ENCODE data around the gene CMTM4.

Gene CMTM4

DNA sequence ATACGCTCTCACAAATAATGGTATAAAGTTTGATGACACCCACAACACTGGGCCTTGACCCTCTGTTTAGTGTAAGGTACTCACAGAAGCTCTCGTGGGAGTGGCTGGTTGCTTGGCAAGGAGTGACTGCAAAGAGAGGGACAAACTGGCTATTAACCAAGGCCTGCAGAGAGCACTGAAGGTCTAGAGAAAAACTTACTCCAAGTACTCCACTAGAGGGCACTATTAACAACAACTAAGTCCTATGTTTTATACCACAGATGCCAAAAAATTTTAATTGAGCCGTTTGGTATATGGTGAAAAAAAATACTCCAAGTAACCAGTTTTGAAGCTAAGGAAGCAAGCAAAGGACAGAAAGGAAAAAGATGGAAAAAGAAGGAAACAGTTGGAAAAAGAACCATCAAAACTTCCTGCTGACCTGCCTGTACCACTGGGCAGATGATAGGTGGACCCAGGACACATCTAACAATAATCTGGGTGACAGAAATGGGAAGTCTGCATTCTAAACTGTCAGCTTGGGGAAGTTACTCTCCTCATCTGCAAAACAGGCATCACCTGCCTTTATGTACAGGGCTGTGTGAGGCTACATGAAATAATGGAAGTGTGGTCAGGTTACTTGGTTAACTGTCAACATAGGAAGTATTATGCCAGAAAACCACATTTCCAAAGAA, 31.7 kb upstream of the CMTM4 start:
- Histone ChIP-seq H3K4me3 (ENCODE audit: low read length in 2 of 2) (no peak overlapping the region), H3K27ac (ENCODE audit: low read depth in 2 of 2, low read length in 2 of 2) (no peak overlapping the region), H3K27me3 (ENCODE audit: control insufficient read depth in 2 of 2, insufficient read depth in 2 of 2, low read length in 2 of 2) (no peaks in the 10 kb centered on the region), H3K4me1 (ENCODE audit: control insufficient read depth in 2 of 2, insufficient read depth in 2 of 2, low read length in 2 of 2) (no peaks in the 10 kb centered on the region), H3K9me3 (ENCODE audit: control insufficient read depth in 2 of 2, low read length in 2 of 2) (no peaks in the 10 kb centered on the region), H3K9ac (ENCODE audit: low read depth in 1 of 2, low read length in 2 of 2) (no peak overlapping the region), H3K36me3 (ENCODE audit: control insufficient read depth in 2 of 2, insufficient read depth in 2 of 2, low read length in 2 of 2) (peaks cover 71 to 89% of the 10 kb centered on the region in 2 donors)

DNA sequence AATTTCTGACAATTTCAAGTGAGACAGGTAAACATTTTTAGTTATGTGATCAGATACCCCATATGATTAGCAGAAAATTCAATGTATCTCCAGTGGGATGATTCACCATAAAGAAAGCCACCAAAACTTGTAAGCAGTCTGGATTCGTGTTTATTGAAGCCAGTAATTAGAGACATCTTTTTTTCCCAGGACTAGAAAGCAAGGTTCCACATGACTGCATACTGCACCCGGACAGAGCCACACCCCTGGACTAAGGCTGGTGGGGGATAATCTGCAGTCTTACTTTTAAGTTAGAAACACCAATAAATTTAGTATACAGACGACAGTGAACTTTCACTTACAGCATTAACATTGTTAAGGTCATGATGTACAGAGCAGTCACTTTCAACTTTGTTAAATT, 24.2 kb upstream of the CMTM4 start:
- no peaks in the 10 kb centered on the region for H3K27me3 ChIP-seq (ENCODE audit: control insufficient read depth in 2 of 2, insufficient read depth in 2 of 2, low read length in 2 of 2)
- H3K36me3 ChIP-seq (ENCODE audit: control insufficient read depth in 2 of 2, insufficient read depth in 2 of 2, low read length in 2 of 2): peaks cover 31 to 36% of the 10 kb centered on the region in 2 donors
- peaks cover 0 to 4% of the 10 kb centered on the region in 2 donors for H3K4me1 ChIP-seq (ENCODE audit: control insufficient read depth in 2 of 2, insufficient read depth in 2 of 2, low read length in 2 of 2)
- no peaks in the 10 kb centered on the region for H3K9me3 ChIP-seq (ENCODE audit: control insufficient read depth in 2 of 2, low read length in 2 of 2)
- H3K9ac ChIP-seq (ENCODE audit: low read depth in 1 of 2, low read length in 2 of 2): no peak overlapping the region
- no peak overlapping the region for H3K27ac ChIP-seq (ENCODE audit: low read depth in 2 of 2, low read length in 2 of 2)
- H3K4me3 ChIP-seq (ENCODE audit: low read length in 2 of 2): no peak overlapping the region

DNA sequence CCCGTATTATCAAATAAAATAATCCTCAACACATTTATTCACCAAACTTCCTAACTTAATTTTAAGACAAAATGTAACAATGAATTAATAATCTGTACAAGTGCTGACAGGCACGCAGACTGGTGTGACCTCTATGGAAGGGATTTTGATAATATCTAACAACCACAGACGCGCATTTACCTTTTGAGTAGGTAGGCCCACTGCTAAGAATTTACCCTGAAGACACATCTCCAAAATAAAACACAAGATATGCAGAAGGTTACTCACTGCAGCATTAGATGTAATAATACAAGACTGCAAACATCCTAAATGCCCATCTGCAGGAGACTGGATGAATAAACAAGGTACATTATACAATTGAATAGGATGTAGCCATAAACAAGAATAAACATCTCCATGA, 22.7 kb upstream of the CMTM4 start:
- H3K9me3 ChIP-seq (ENCODE audit: control insufficient read depth in 2 of 2, low read length in 2 of 2): no peaks in the 10 kb centered on the region
- H3K9ac ChIP-seq (ENCODE audit: low read depth in 1 of 2, low read length in 2 of 2): no peak overlapping the region
- H3K4me1 ChIP-seq (ENCODE audit: control insufficient read depth in 2 of 2, insufficient read depth in 2 of 2, low read length in 2 of 2): peaks cover 3 to 16% of the 10 kb centered on the region in 2 donors
- H3K36me3 ChIP-seq (ENCODE audit: control insufficient read depth in 2 of 2, insufficient read depth in 2 of 2, low read length in 2 of 2): peaks cover 21% of the 10 kb centered on the region in 2 donors
- no peaks in the 10 kb centered on the region for H3K27me3 ChIP-seq (ENCODE audit: control insufficient read depth in 2 of 2, insufficient read depth in 2 of 2, low read length in 2 of 2)
- no peak overlapping the region for H3K4me3 ChIP-seq (ENCODE audit: low read length in 2 of 2)
- H3K27ac ChIP-seq (ENCODE audit: low read depth in 2 of 2, low read length in 2 of 2): no peak overlapping the region

DNA sequence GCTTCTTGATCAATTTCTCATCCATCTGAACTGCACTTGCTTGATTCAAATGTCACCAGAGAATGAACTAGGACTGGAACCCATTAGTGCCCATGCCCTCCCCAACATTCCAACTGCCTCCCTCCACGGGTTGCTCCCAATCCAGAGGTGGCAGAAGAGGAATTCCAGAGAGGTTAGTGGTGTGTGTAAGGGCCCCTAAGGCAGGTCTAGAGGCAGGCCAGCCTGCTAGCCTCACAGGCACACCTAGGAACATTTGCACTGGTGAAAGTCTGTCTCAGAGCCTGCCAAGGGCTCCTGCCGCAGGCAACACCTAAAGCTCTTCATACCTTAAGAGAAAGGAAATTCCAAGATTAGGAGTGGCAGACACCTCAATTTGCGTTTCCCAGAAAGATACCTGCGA, 21.2 kb upstream of the CMTM4 start:
- peaks cover 6 to 16% of the 10 kb centered on the region in 2 donors for H3K4me1 ChIP-seq (ENCODE audit: control insufficient read depth in 2 of 2, insufficient read depth in 2 of 2, low read length in 2 of 2)

DNA sequence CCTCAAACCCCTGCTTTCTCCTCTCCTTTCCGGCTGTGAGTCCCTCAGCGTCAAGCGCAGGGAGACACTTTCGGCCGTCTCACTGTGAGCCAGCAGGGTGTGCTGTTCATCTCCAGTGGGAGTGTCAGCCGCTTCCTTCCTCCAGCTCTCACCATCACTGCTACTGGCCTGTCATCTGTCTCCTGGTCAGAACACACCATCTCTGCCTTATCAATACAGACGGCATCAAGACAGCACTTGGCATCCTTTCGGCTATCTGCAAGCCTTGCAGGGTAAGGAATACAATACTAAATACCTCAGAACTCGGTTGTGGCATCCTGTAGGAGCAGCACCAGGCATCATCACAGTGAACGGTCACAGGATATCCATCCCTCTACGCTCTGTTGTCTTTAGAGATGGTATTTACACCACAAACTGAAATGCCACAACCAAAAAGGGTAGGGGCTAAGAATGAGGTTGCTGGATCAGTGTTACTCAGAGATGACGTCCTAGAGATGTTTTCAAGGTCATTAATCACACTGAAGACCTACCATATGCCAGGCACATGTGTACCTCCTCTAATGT, 20.7 kb upstream of the CMTM4 start:
- Histone ChIP-seq H3K27me3 (ENCODE audit: control insufficient read depth in 2 of 2, insufficient read depth in 2 of 2, low read length in 2 of 2) (no peaks in the 10 kb centered on the region), H3K9me3 (ENCODE audit: control insufficient read depth in 2 of 2, low read length in 2 of 2) (no peaks in the 10 kb centered on the region), H3K4me3 (ENCODE audit: low read length in 2 of 2) (no peak overlapping the region), H3K9ac (ENCODE audit: low read depth in 1 of 2, low read length in 2 of 2) (no peak overlapping the region), H3K36me3 (ENCODE audit: control insufficient read depth in 2 of 2, insufficient read depth in 2 of 2, low read length in 2 of 2) (peaks cover 3% of the 10 kb centered on the region in 2 donors), H3K27ac (ENCODE audit: low read depth in 2 of 2, low read length in 2 of 2) (no peak overlapping the region), H3K4me1 (ENCODE audit: control insufficient read depth in 2 of 2, insufficient read depth in 2 of 2, low read length in 2 of 2) (peaks cover 6 to 16% of the 10 kb centered on the region in 2 donors)

More for the DNA sequence above, 21.2 kb upstream of the CMTM4 start:
- Histone ChIP-seq H3K9me3 (ENCODE audit: control insufficient read depth in 2 of 2, low read length in 2 of 2) (no peaks in the 10 kb centered on the region), H3K4me3 (ENCODE audit: low read length in 2 of 2) (no peak overlapping the region), H3K27me3 (ENCODE audit: control insufficient read depth in 2 of 2, insufficient read depth in 2 of 2, low read length in 2 of 2) (no peaks in the 10 kb centered on the region), H3K27ac (ENCODE audit: low read depth in 2 of 2, low read length in 2 of 2) (no peak overlapping the region), H3K9ac (ENCODE audit: low read depth in 1 of 2, low read length in 2 of 2) (no peak overlapping the region), H3K36me3 (ENCODE audit: control insufficient read depth in 2 of 2, insufficient read depth in 2 of 2, low read length in 2 of 2) (peaks cover 6 to 7% of the 10 kb centered on the region in 2 donors)

DNA sequence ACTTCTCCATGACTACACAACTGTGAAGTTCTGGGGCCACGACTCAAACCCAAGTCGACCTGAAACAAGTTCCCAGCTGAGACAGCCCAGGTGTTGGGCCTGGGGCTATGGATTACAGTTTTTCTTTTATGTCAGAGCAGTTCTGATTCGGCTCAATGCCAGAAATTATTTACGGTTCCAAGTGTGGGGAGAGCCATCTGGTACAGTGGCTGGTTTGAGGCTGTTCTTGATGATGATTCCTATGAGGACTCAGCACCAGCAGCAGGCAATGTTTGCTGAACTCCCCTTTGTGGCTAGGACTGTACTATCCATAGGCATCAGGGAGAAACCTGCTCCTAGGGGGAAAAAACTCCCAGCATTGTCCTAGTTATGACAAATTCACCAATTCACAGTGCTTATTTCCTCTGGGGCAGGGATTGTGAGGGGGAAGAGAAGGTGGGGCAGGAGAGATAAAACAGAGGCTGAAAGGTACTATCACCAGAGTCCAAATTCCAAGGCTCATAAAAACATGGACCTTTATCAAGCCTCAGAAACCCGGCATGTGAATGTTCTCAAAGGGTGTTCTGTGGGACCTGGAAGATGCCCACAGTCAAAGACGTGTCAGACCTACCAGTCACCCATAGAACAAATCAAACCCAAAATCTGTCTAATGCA, 18.2 kb upstream of the CMTM4 start:
- Histone ChIP-seq H3K27me3 (ENCODE audit: control insufficient read depth in 2 of 2, insufficient read depth in 2 of 2, low read length in 2 of 2) (no peaks in the 10 kb centered on the region), H3K9ac (ENCODE audit: low read depth in 1 of 2, low read length in 2 of 2) (peak overlapping the region in 1 of 2 donors; percentile 26), H3K9me3 (ENCODE audit: control insufficient read depth in 2 of 2, low read length in 2 of 2) (no peaks in the 10 kb centered on the region), H3K27ac (ENCODE audit: low read depth in 2 of 2, low read length in 2 of 2) (peak overlapping the region; percentile 49 to 75), H3K4me3 (ENCODE audit: low read length in 2 of 2) (peak overlapping the region in 1 of 2 donors; percentile 0), H3K4me1 (ENCODE audit: control insufficient read depth in 2 of 2, insufficient read depth in 2 of 2, low read length in 2 of 2) (peaks cover 6 to 16% of the 10 kb centered on the region in 2 donors), H3K36me3 (ENCODE audit: control insufficient read depth in 2 of 2, insufficient read depth in 2 of 2, low read length in 2 of 2) (peaks cover 0 to 3% of the 10 kb centered on the region in 2 donors)

DNA sequence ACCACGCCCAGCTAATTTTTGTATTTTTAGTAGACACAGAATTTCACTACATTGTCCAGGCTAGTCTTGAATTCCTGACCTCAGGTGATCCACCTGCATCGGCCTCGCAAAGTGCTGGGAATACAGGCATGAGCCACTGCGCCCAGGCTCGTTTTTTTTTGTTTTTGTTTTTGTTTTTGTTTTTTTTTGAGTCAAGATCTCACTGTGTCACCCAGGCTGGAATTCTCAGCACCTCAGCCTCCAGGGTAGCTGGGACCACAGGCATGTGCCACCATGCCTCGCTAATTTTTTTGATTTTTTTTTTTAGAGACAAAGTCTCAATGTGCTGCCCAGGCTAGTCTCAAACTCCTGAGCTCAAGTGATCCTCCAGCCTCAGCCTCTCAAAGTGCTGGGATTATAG, 17.5 kb upstream of the CMTM4 start:
- no peaks in the 10 kb centered on the region for H3K27me3 ChIP-seq (ENCODE audit: control insufficient read depth in 2 of 2, insufficient read depth in 2 of 2, low read length in 2 of 2)
- no peaks in the 10 kb centered on the region for H3K9me3 ChIP-seq (ENCODE audit: control insufficient read depth in 2 of 2, low read length in 2 of 2)
- H3K4me3 ChIP-seq (ENCODE audit: low read length in 2 of 2): no peak overlapping the region
- H3K36me3 ChIP-seq (ENCODE audit: control insufficient read depth in 2 of 2, insufficient read depth in 2 of 2, low read length in 2 of 2): peaks cover 0 to 3% of the 10 kb centered on the region in 2 donors
- peaks cover 6 to 16% of the 10 kb centered on the region in 2 donors for H3K4me1 ChIP-seq (ENCODE audit: control insufficient read depth in 2 of 2, insufficient read depth in 2 of 2, low read length in 2 of 2)
- peak overlapping the region; percentile 49 to 75 for H3K27ac ChIP-seq (ENCODE audit: low read depth in 2 of 2, low read length in 2 of 2)
- H3K9ac ChIP-seq (ENCODE audit: low read depth in 1 of 2, low read length in 2 of 2): no peak overlapping the region

DNA sequence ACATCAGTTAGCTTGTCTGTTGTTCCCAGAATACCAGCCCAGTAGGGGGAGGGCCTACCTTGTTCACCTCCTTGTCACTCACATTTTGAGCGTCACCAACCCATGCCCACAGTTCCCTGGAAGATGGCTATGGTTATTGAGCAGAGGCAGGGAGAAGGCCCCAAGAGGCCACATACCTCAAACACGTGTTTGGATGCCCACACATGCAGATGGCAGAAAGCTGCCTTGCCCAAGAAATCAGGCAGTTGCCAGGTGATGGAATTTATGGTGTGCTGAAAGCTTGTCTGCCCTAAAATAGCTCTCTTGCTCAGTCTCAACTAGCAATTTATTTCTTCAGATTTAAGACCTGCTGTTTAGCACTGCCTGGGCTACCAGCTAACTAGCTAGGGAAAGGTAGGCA, 16.5 kb upstream of the CMTM4 start:
- Histone ChIP-seq H3K9ac (ENCODE audit: low read depth in 1 of 2, low read length in 2 of 2) (no peak overlapping the region), H3K27me3 (ENCODE audit: control insufficient read depth in 2 of 2, insufficient read depth in 2 of 2, low read length in 2 of 2) (no peaks in the 10 kb centered on the region), H3K4me3 (ENCODE audit: low read length in 2 of 2) (no peak overlapping the region), H3K36me3 (ENCODE audit: control insufficient read depth in 2 of 2, insufficient read depth in 2 of 2, low read length in 2 of 2) (no peaks in the 10 kb centered on the region), H3K27ac (ENCODE audit: low read depth in 2 of 2, low read length in 2 of 2) (no peak overlapping the region), H3K9me3 (ENCODE audit: control insufficient read depth in 2 of 2, low read length in 2 of 2) (no peaks in the 10 kb centered on the region), H3K4me1 (ENCODE audit: control insufficient read depth in 2 of 2, insufficient read depth in 2 of 2, low read length in 2 of 2) (peaks cover 6 to 16% of the 10 kb centered on the region in 2 donors)

DNA sequence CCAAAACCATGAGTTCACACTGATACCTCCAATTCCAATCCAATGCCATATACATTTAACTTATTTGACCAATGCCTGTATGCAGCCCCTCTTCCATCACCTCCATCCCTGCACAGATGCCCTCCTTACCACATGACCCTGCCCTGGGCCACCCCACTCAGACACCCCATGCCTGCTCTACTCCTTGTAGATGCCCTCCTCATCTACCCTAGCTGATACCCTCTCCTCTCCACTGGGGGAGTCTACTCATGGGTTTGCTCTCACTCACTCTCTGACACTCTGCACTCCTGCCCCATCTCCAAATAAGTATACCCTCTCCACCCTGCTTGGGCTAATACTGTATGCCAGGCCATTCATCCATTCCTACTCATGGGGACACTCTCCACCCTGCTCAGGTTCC, 16.0 kb upstream of the CMTM4 start:
- H3K27me3 ChIP-seq (ENCODE audit: control insufficient read depth in 2 of 2, insufficient read depth in 2 of 2, low read length in 2 of 2): no peaks in the 10 kb centered on the region
- no peak overlapping the region for H3K4me3 ChIP-seq (ENCODE audit: low read length in 2 of 2)
- peaks cover 6 to 16% of the 10 kb centered on the region in 2 donors for H3K4me1 ChIP-seq (ENCODE audit: control insufficient read depth in 2 of 2, insufficient read depth in 2 of 2, low read length in 2 of 2)
- H3K27ac ChIP-seq (ENCODE audit: low read depth in 2 of 2, low read length in 2 of 2): no peak overlapping the region
- H3K36me3 ChIP-seq (ENCODE audit: control insufficient read depth in 2 of 2, insufficient read depth in 2 of 2, low read length in 2 of 2): no peaks in the 10 kb centered on the region
- no peak overlapping the region for H3K9ac ChIP-seq (ENCODE audit: low read depth in 1 of 2, low read length in 2 of 2)
- H3K9me3 ChIP-seq (ENCODE audit: control insufficient read depth in 2 of 2, low read length in 2 of 2): no peaks in the 10 kb centered on the region

DNA sequence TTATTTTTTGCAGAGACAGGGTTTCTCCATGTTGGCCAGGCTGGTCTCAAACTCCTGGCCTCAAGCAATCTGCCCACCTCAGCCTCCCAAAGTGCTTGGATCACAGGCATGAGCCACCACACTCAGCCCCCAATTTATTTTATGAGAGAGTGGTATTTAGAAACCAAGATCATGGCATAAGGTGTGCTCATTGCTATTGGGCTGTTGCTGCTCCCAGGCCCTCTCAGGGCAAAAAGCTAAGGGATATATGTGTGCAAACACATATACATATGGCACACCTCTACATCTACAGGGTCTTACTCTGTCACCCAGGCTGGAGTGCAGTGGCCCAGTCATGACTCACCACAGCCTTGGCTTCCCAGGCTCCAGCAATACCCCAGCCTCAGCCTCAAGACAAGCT, 15.0 kb upstream of the CMTM4 start:
- Histone ChIP-seq H3K27me3 (ENCODE audit: control insufficient read depth in 2 of 2, insufficient read depth in 2 of 2, low read length in 2 of 2) (no peaks in the 10 kb centered on the region), H3K4me3 (ENCODE audit: low read length in 2 of 2) (no peak overlapping the region), H3K9ac (ENCODE audit: low read depth in 1 of 2, low read length in 2 of 2) (no peak overlapping the region), H3K27ac (ENCODE audit: low read depth in 2 of 2, low read length in 2 of 2) (no peak overlapping the region), H3K4me1 (ENCODE audit: control insufficient read depth in 2 of 2, insufficient read depth in 2 of 2, low read length in 2 of 2) (peaks cover 10 to 16% of the 10 kb centered on the region in 2 donors), H3K36me3 (ENCODE audit: control insufficient read depth in 2 of 2, insufficient read depth in 2 of 2, low read length in 2 of 2) (no peaks in the 10 kb centered on the region), H3K9me3 (ENCODE audit: control insufficient read depth in 2 of 2, low read length in 2 of 2) (no peaks in the 10 kb centered on the region)

All from mucosa of rectum (tissue), 2 donors.